ENCODE data around the gene TEAD2.
A peak's percentile ranks its signal among the peaks of the same experiment; 100 is the strongest.

The TEAD2 gene

GRCh38 chr19:49368711-49369358, 6.6 kb upstream of the TEAD2 start:
- no peak for TF ChIP-seq CTCF (IDR thresholded peaks at IDR 0.05; ENCODE audit: insufficient read depth, low read depth, low read length, missing control alignments)
- peak; percentile 66 for DNase-seq (ENCODE audit: low read depth)
- no peak overlapping the region for H3K4me3 ChIP-seq (ENCODE audit: low read length)

- no peak overlapping the region for H3K4me3 ChIP-seq (ENCODE audit: low read length)
- no peak for DNase-seq (ENCODE audit: low read depth)
- no peak for TF ChIP-seq CTCF (IDR thresholded peaks at IDR 0.05; ENCODE audit: insufficient read depth, low read depth, low read length, missing control alignments)
Observed at GRCh38 chr19:49366110-49366509, 3.9 kb upstream of the TEAD2 start.

- no peak for TF ChIP-seq CTCF (IDR thresholded peaks at IDR 0.05; ENCODE audit: insufficient read depth, low read depth, low read length, missing control alignments)
- peak overlapping the region; percentile 27 for H3K4me3 ChIP-seq (ENCODE audit: low read length)
- DNase-seq (ENCODE audit: low read depth) = no peak
Observed at GRCh38 chr19:49364083-49364737, 2.0 kb upstream of the TEAD2 start.

GRCh38 chr19:49363268-49364082, 1.3 kb upstream of the TEAD2 start, which contains the start of gene DKKL1:
Gene DKKL1, plus strand, starts transcription at chr19:49363877. Its CDS starts 122 bp downstream, at chr19:49363999.
- peak; percentile 42 for TF ChIP-seq CTCF (IDR thresholded peaks at IDR 0.05; ENCODE audit: insufficient read depth, low read depth, low read length, missing control alignments)
- H3K4me3 ChIP-seq (ENCODE audit: low read length) = peak within 1 kb of the TSS; percentile 75
- peak; percentile 99 for DNase-seq (ENCODE audit: low read depth)

GRCh38 chr19:49362929-49363267, 682 bp upstream of the TEAD2 start:
- TF ChIP-seq CTCF (IDR thresholded peaks at IDR 0.05; ENCODE audit: insufficient read depth, low read depth, low read length, missing control alignments) = no peak
- DNase-seq (ENCODE audit: low read depth) = no peak
- H3K4me3 ChIP-seq (ENCODE audit: low read length) = peak overlapping the region; percentile 75

GRCh38 chr19:49361438-49362047, 673 bp downstream of the TEAD2 start:
- peak overlapping the region; percentile 75 for H3K4me3 ChIP-seq (ENCODE audit: low read length)
- peak; percentile 62 for DNase-seq (ENCODE audit: low read depth)
- TF ChIP-seq CTCF (IDR thresholded peaks at IDR 0.05; ENCODE audit: insufficient read depth, low read depth, low read length, missing control alignments) = no peak
